Activated CD8-positive, alpha-beta T cell treated with anti-CD3 and anti-CD28 coated beads for 36 hours (primary cell): ENCODE data around the gene TIMP1. TPM values are rescaled to one million over a fixed set of nuclear protein-coding genes. Genes with fewer than 3 reads are reported as not detected.

Experiments used
- ATAC-seq: fragments of 200-7000 bp; cut with Tn5 transposase; one replicate; pipeline ENCODE4 v1.10.0; 2021; ENCODE audit warnings: mild to moderate bottlenecking, moderate library complexity
- CTCF ChIA-PET: fragments of 350-600 bp; sonication (Branson Sonifier 250); formaldehyde crosslinking; loops from one replicate; lab custom pipeline; 2021; ENCODE audit warnings: antibody characterized with exemption; lab: Charles Lee
- POLR2A ChIA-PET: fragments of 350-600 bp; sonication (Branson Sonifier 250); formaldehyde crosslinking; loops from one replicate; lab custom pipeline; 2021; ENCODE audit warnings: antibody characterized with exemption; lab: Charles Lee
- DNase-seq: peaks from one replicate; pipeline ENCODE4 v3.0.0-alpha.2; 2020
- H3K27ac Mint-ChIP-seq: one replicate; pipeline ENCODE4 v1.8.0; 2021; ENCODE audit warnings: mild to moderate bottlenecking, mixed read lengths
- H3K27me3 Mint-ChIP-seq: one replicate; pipeline ENCODE4 v1.8.0; 2021; ENCODE audit warnings: mixed read lengths
- H3K36me3 Mint-ChIP-seq: one replicate; pipeline ENCODE4 v1.8.0; 2021; ENCODE audit warnings: low read depth, mixed read lengths
- H3K4me1 Mint-ChIP-seq: one replicate; pipeline ENCODE4 v1.8.0; 2021; ENCODE audit warnings: low read depth, mixed read lengths
- H3K4me3 Mint-ChIP-seq: one replicate; pipeline ENCODE4 v1.8.0; 2021; ENCODE audit warnings: mild to moderate bottlenecking, moderate library complexity, mixed read lengths
- H3K9me3 Mint-ChIP-seq: one replicate; pipeline ENCODE4 v1.8.0; 2021; ENCODE audit warnings: mixed read lengths
- CTCF ChIP-seq: fragments of 200-600 bp; IDR thresholded peaks from one replicate; pipeline ENCODE4 v1.8.0; 2022; ENCODE audit warnings: antibody characterized with exemption, mild to moderate bottlenecking
- intact Hi-C: fragments of 100-400 bp; cut with micrococcal nuclease; formaldehyde crosslinking; loops from one replicate; pipeline ENCODE4 v1.10.0; 2022
- total RNA-seq, 2 experiments: library from RNA; stranded (reverse); gene quantifications; one replicate each; pipeline ENCODE4 v1.2.3, GENCODE V29; 2021

TIMP1 gene
- total RNA-seq, 2 experiments from 2014 or later: 3.0 to 4.3 TPM

- POLR2A ChIA-PET: interaction anchor here (1.0 kb wide), 1 partner anchor 17 kb away, joined by 3 read pairs; no protein-coding TSS in a partner anchor
These were observed 38.1 kb downstream of the TIMP1 start for GRCh38 chrX:47620303-47620685.

GRCh38 chrX:47621851-47622250, 39.6 kb downstream of the TIMP1 start:
- Mint-ChIP-seq H3K9me3 (no peaks in the 10 kb centered on the region), H3K4me3 (no peak overlapping the region), H3K27me3 (peaks cover 7% of the 10 kb centered on the region), H3K4me1 (peaks cover 14% of the 10 kb centered on the region), H3K27ac (no peak overlapping the region), H3K36me3 (peaks cover 5% of the 10 kb centered on the region)
- CTCF ChIA-PET: no interaction called here
- no peak for TF ChIP-seq CTCF
- POLR2A ChIA-PET: no interaction called here
- no peak for DNase-seq
- intact Hi-C loops: loop anchor here (10.0 kb wide), 1 partner anchor 57 kb away; the partner anchor contains the start of gene ARAF
- no peak for ATAC-seq

More at GRCh38 chrX:47620303-47620685, 38.1 kb downstream of the TIMP1 start:
- ATAC-seq (no peak), DNase-seq (no peak)
- H3K27me3 Mint-ChIP-seq: peaks cover 7% of the 10 kb centered on the region
- intact Hi-C loops: loop anchor here (10.0 kb wide), 1 partner anchor 55 kb away; the partner anchor contains the start of gene ARAF
- peaks cover 3% of the 10 kb centered on the region for H3K36me3 Mint-ChIP-seq
- H3K4me1 Mint-ChIP-seq: peaks cover 14% of the 10 kb centered on the region
- no peak overlapping the region for H3K27ac Mint-ChIP-seq
- TF ChIP-seq CTCF: no peak
- no peaks in the 10 kb centered on the region for H3K9me3 Mint-ChIP-seq
- CTCF ChIA-PET: no interaction called here
- H3K4me3 Mint-ChIP-seq: peak overlapping the region; percentile 54

- Mint-ChIP-seq H3K27me3 (peaks cover 3% of the 10 kb centered on the region), H3K4me3 (peak overlapping the region; percentile 71), H3K4me1 (peaks cover 14% of the 10 kb centered on the region), H3K9me3 (no peaks in the 10 kb centered on the region), H3K36me3 (peaks cover 5% of the 10 kb centered on the region), H3K27ac (no peak overlapping the region)
- DNase-seq (peak; percentile 53), ATAC-seq (peak; percentile 52)
- POLR2A ChIA-PET: interaction anchor here (0.5 kb wide), 1 partner anchor 41 kb away, joined by 3 read pairs; no protein-coding TSS in a partner anchor
- intact Hi-C loops: loop anchor here (10.0 kb wide), 1 partner anchor 59 kb away; the partner anchor contains the start of gene ARAF
- CTCF ChIA-PET: no interaction called here
- TF ChIP-seq CTCF: no peak
These were observed 41.3 kb downstream of the TIMP1 start for GRCh38 chrX:47623540-47624027.

GRCh38 chrX:47625365-47625764, 43.1 kb downstream of the TIMP1 start:
- H3K4me1 Mint-ChIP-seq: peaks cover 26% of the 10 kb centered on the region
- no peak for TF ChIP-seq CTCF
- intact Hi-C loops: loop anchor here (10.0 kb wide), 1 partner anchor 61 kb away; the partner anchor contains the start of gene ARAF
- H3K27me3 Mint-ChIP-seq: no peaks in the 10 kb centered on the region
- ChIA-PET POLR2A (interaction anchor here (0.7 kb wide), 1 partner anchor 1086 kb away, joined by 3 read pairs; no protein-coding TSS in a partner anchor), CTCF (interaction anchor here (0.7 kb wide), 1 partner anchor 37 kb away, joined by 4 read pairs; no protein-coding TSS in a partner anchor)
- no peak overlapping the region for H3K4me3 Mint-ChIP-seq
- H3K27ac Mint-ChIP-seq: no peak overlapping the region
- DNase-seq: no peak
- ATAC-seq: no peak
- no peaks in the 10 kb centered on the region for H3K9me3 Mint-ChIP-seq
- H3K36me3 Mint-ChIP-seq: peaks cover 5% of the 10 kb centered on the region

- H3K36me3 Mint-ChIP-seq: peaks cover 5% of the 10 kb centered on the region
- peak overlapping the region; percentile 74 for H3K27ac Mint-ChIP-seq
- H3K4me1 Mint-ChIP-seq: peaks cover 18% of the 10 kb centered on the region
- peak overlapping the region; percentile 33 for H3K4me3 Mint-ChIP-seq
- DNase-seq: peak; percentile 33
- TF ChIP-seq CTCF: no peak
- ChIA-PET POLR2A (interaction anchor here (0.9 to 1.0 kb wide), 2 partner anchors 20 to 68 kb away, joined by 3 read pairs; no protein-coding TSS in a partner anchor), CTCF (interaction anchor here (1.0 kb wide), 1 partner anchor 47 kb away, joined by 3 read pairs; the partner anchor contains the start of gene TIMP1)
- H3K27me3 Mint-ChIP-seq: no peaks in the 10 kb centered on the region
- intact Hi-C loops: loop anchor here (10.0 kb wide), 1 partner anchor 64 kb away; the partner anchor contains the start of gene ARAF
- no peaks in the 10 kb centered on the region for H3K9me3 Mint-ChIP-seq
- ATAC-seq: peak; percentile 43
These were observed 46.7 kb downstream of the TIMP1 start for GRCh38 chrX:47628982-47629381.
